Cardiac fibroblast (primary cell): Measurements from ENCODE around the gene IL1RN.

Experiments
- DNase-seq, 2 donors: peaks; one replicate each; pipeline versions ENCODE4 v3.0.0 to v3.0.0-alpha.2; 2010; ENCODE audit warnings: low read depth in 2 of 2
- H3K4me3 ChIP-seq, 2 donors: replicated peaks in 1 of 2; 1 replicate in 1 of 2; 2 replicates in 1 of 2; pipeline ENCODE4 v1.5.1; 2011; ENCODE audit warnings: low read depth in 2 of 2, low read length in 2 of 2, mild to moderate bottlenecking in 2 of 2, moderate library complexity in 1 of 2
- CTCF ChIP-seq: IDR thresholded peaks from one replicate; pipeline ENCODE4 v1.5.1; 2011; ENCODE audit warnings: low read depth, mild to moderate bottlenecking, low read length, inconsistent platforms

The IL1RN gene

GRCh38 chr2:113113807-113114206, 13.6 kb upstream of the IL1RN start:
- H3K4me3 ChIP-seq, result no peak overlapping the region
- no peak for TF ChIP-seq CTCF
- DNase-seq, result no peak

- no peak for TF ChIP-seq CTCF
- no peak overlapping the region for H3K4me3 ChIP-seq
- no peak for DNase-seq
Observed at GRCh38 chr2:113114224-113114945, 13.0 kb upstream of the IL1RN start.

- TF ChIP-seq CTCF, result no peak
- DNase-seq, result no peak
- H3K4me3 ChIP-seq, result no peak overlapping the region
Observed at GRCh38 chr2:113114996-113115395, 12.4 kb upstream of the IL1RN start.

GRCh38 chr2:113116100-113116958, 11.1 kb upstream of the IL1RN start:
- peak in 1 of 2 donors; percentile 27 for DNase-seq

GRCh38 chr2:113117541-113118262, 9.7 kb upstream of the IL1RN start:
- DNase-seq, result peak; percentile 77 to 94
- H3K4me3 ChIP-seq, result no peak overlapping the region
- TF ChIP-seq CTCF, result no peak

More at GRCh38 chr2:113116100-113116958, 11.1 kb upstream of the IL1RN start:
- no peak for TF ChIP-seq CTCF
- no peak overlapping the region for H3K4me3 ChIP-seq

GRCh38 chr2:113118263-113118657, 9.1 kb upstream of the IL1RN start:
- TF ChIP-seq CTCF, result no peak
- DNase-seq, result no peak
- no peak overlapping the region for H3K4me3 ChIP-seq
